GM18873 (cell line): Measurements from ENCODE around the gene WRNIP1.

Experiments used
- ATAC-seq: cut with Tn5 transposase; IDR thresholded peaks from one replicate; pipeline ENCODE4 v1.9.1; 2021; ENCODE audit warnings: mild to moderate bottlenecking, moderate library complexity, moderate number of reproducible peaks; ENCODE audit not compliant: unreplicated experiment, low FRiP score

WRNIP1 gene

DNA sequence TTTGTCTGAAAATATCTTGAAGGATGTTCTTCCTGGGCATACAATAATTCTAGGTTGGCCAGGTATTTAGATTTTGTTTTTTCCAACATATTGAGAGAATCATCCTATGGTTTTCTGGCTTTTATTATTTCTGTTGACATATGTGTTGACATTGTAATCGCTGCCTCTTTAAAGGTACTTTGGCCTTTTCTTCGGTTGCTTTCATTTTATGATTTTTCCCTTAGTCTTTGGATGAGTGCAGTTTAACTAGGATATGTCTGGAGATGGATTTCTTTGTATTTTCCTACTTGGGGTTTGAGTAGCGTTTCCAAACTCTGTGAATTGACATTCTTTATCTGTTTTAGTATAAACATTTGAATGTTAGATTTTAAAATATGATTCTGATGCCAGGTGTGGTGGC is 65.0 kb downstream of the WRNIP1 start:
- ATAC-seq = no peak

DNA sequence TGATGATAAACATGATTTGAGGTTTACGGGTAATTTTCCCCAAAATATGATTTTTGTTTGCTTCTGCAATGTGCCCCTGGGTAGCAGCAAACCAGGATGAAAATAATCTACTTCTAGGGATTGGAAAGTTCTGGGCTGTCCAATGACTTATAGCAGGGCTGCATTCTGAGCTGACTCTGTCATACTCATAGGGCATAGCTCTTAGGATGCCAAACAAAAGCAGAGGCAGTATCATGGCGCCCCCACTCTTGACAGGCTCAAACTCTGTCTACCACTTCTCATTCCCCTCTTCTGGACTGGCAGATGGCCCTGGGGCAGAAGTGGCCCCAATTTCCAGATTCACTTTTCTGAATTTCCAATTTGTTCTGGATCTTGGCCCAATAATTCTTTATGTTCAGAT is 66.2 kb downstream of the WRNIP1 start:
- ATAC-seq = no peak

DNA sequence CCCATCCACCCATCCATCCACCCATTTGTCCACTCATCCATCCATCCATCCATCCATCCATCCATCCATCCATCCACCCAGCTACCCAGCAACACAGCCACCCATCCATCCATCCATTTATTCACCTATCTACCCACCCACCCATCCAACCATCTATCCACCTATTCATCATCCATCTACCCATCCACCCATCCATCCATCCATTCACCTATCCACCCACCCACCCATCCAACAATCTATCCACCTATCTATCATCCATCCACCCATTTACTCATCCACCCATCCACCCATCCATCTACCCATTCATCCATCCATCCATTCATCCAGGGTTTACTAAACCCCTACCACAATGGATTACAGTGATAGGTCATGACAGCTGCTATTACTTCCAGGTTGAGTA is 69.1 kb downstream of the WRNIP1 start:
- no peak for ATAC-seq
